Measurements from ENCODE around the gene RASGEF1B.

- TF ChIP-seq BRCA1 (IDR thresholded peaks at IDR 0.05) (no peak), BRCA1 (CRISPR knock-in tag; IDR thresholded peaks at IDR 0.05) (no peak), FOXK2 (conservative IDR thresholded peaks at IDR 0.05 in 1 of 2, IDR thresholded peaks at IDR 0.05 in 1 of 2; ENCODE audit: low read depth in 2 of 2) (no peak), C11orf30 (IDR thresholded peaks at IDR 0.05; ENCODE audit: low read depth) (no peak), MLX (CRISPR knock-in tag; conservative IDR thresholded peaks at IDR 0.05) (no peak), KAT8 (IDR thresholded peaks at IDR 0.05; ENCODE audit: low read depth) (no peak)
Observed at GRCh38 chr4:81499840-81500239, 28.1 kb upstream of the RASGEF1B start.

Data from K562 (cell line).